ENCODE data around the gene EXO1. TPM values are rescaled to one million over a fixed set of nuclear protein-coding genes. Genes with fewer than 3 reads are reported as not detected.

The EXO1 gene
- total RNA-seq, 1 experiment from 2014 or later, result 26.3 TPM

DNA sequence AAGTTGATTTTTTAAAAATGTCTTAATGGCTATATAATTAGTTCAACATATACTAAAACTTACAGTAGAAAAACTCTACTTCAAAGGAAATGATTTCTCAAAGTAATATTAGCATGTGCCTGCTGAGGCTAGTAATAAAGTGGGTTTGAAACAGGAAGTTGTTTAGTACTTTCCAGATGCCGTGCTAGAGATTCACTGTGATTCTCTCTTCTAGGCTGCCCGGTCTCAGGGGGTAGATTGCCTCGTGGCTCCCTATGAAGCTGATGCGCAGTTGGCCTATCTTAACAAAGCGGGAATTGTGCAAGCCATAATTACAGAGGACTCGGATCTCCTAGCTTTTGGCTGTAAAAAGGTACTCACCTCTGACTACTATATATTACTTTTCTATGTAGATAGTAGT is 9.1 kb downstream of the EXO1 start:
- H3K36me3 ChIP-seq (ENCODE audit: control insufficient read depth, insufficient read depth, low read length), result peaks cover 36% of the 10 kb centered on the region; the same call in 1 of the 2 replicates
- intact Hi-C loops (cut with micrococcal nuclease; ENCODE audit: unreplicated experiment) (no loop called here), in situ Hi-C loops (cut with HindIII; ENCODE audit: low pct_unique_long_range_greater_than_20kb, low sequenced_read_pairs) (no loop called here)
- no peaks in the 10 kb centered on the region for H3K27me3 ChIP-seq (ENCODE audit: control insufficient read depth, insufficient read depth, low read length)
- no TSS peak for BruUV-seq (replicated peaks)
- H3K4me3 ChIP-seq (ENCODE audit: low read depth in 2 of 2, low read length in 2 of 2), result no peak overlapping the region
- no peaks in the 10 kb centered on the region for H3K4me1 ChIP-seq (ENCODE audit: control insufficient read depth, insufficient read depth, low read length)
- TF ChIP-seq SIN3A (IDR thresholded peaks at IDR 0.05; ENCODE audit: borderline replicate concordance, insufficient read depth, low read depth, low read length) (no peak), POLR2AphosphoS5 (IDR thresholded peaks at IDR 0.05; ENCODE audit: low read depth, low read length) (no peak), TCF7L2 (IDR thresholded peaks at IDR 0.05; ENCODE audit: low read depth, low read length) (no peak)
- TF ChIP-seq, protein P1, sequence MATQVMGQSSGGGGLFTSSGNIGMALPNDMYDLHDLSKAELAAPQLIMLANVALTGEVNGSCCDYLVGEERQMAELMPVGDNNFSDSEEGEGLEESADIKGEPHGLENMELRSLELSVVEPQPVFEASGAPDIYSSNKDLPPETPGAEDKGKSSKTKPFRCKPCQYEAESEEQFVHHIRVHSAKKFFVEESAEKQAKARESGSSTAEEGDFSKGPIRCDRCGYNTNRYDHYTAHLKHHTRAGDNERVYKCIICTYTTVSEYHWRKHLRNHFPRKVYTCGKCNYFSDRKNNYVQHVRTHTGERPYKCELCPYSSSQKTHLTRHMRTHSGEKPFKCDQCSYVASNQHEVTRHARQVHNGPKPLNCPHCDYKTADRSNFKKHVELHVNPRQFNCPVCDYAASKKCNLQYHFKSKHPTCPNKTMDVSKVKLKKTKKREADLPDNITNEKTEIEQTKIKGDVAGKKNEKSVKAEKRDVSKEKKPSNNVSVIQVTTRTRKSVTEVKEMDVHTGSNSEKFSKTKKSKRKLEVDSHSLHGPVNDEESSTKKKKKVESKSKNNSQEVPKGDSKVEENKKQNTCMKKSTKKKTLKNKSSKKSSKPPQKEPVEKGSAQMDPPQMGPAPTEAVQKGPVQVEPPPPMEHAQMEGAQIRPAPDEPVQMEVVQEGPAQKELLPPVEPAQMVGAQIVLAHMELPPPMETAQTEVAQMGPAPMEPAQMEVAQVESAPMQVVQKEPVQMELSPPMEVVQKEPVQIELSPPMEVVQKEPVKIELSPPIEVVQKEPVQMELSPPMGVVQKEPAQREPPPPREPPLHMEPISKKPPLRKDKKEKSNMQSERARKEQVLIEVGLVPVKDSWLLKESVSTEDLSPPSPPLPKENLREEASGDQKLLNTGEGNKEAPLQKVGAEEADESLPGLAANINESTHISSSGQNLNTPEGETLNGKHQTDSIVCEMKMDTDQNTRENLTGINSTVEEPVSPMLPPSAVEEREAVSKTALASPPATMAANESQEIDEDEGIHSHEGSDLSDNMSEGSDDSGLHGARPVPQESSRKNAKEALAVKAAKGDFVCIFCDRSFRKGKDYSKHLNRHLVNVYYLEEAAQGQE (IDR thresholded peaks at IDR 0.05; ENCODE audit: insufficient read depth in 1 of 2, low read depth in 2 of 2, low read length in 1 of 2), result no peak
- TF ChIP-seq, protein P2, sequence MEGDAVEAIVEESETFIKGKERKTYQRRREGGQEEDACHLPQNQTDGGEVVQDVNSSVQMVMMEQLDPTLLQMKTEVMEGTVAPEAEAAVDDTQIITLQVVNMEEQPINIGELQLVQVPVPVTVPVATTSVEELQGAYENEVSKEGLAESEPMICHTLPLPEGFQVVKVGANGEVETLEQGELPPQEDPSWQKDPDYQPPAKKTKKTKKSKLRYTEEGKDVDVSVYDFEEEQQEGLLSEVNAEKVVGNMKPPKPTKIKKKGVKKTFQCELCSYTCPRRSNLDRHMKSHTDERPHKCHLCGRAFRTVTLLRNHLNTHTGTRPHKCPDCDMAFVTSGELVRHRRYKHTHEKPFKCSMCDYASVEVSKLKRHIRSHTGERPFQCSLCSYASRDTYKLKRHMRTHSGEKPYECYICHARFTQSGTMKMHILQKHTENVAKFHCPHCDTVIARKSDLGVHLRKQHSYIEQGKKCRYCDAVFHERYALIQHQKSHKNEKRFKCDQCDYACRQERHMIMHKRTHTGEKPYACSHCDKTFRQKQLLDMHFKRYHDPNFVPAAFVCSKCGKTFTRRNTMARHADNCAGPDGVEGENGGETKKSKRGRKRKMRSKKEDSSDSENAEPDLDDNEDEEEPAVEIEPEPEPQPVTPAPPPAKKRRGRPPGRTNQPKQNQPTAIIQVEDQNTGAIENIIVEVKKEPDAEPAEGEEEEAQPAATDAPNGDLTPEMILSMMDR (IDR thresholded peaks at IDR 0.05), result no peak
- no peak for DNase-seq (ENCODE audit: low read depth, low spot score)
- no peak overlapping the region for H3K27ac ChIP-seq (ENCODE audit: low read length)
- no peaks in the 10 kb centered on the region for H3K9me3 ChIP-seq (ENCODE audit: control insufficient read depth, insufficient read depth, low read depth, low read length)
- ChIA-PET POLR2A (no interaction called here), CTCF (no interaction called here)
- ATAC-seq, result no peak

DNA sequence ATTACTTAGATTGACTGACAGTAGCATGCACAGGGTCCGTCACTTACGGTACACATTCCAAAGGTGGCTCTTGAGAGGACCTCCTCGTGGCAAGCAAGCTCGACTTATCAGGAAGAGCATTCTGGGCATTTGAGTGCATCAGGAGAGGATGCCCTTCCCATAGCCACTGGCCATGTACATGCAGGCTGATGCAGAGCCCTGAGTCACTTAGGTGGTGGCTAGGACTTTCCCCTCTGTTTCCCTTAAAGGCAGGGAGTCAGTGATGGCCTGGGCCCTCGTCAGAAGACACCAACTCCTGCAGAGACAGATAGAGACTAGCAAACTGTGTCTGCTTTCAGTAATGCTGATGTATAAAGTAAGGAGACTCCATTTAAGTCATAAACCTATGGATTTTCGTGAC is 12.9 kb downstream of the EXO1 start:
- no peak for ATAC-seq

More for the DNA sequence above, 12.9 kb downstream of the EXO1 start:
- BruUV-seq (replicated peaks), result no TSS peak
- Histone ChIP-seq H3K27ac (ENCODE audit: low read length) (no peak overlapping the region), H3K27me3 (ENCODE audit: control insufficient read depth, insufficient read depth, low read length) (no peaks in the 10 kb centered on the region), H3K4me3 (ENCODE audit: low read depth in 2 of 2, low read length in 2 of 2) (no peak overlapping the region), H3K36me3 (ENCODE audit: control insufficient read depth, insufficient read depth, low read length) (peaks cover 38% of the 10 kb centered on the region; the same call in 1 of the 2 replicates), H3K9me3 (ENCODE audit: control insufficient read depth, insufficient read depth, low read depth, low read length) (no peaks in the 10 kb centered on the region), H3K4me1 (ENCODE audit: control insufficient read depth, insufficient read depth, low read length) (no peaks in the 10 kb centered on the region)
- ChIA-PET POLR2A (no interaction called here), CTCF (no interaction called here)
- TF ChIP-seq, protein P1 (IDR thresholded peaks at IDR 0.05; ENCODE audit: insufficient read depth in 1 of 2, low read depth in 2 of 2, low read length in 1 of 2), result no peak
- no peak for TF ChIP-seq POLR2AphosphoS5 (IDR thresholded peaks at IDR 0.05; ENCODE audit: low read depth, low read length)
- TF ChIP-seq TCF7L2 (IDR thresholded peaks at IDR 0.05; ENCODE audit: low read depth, low read length), result no peak
- TF ChIP-seq, protein P2 (IDR thresholded peaks at IDR 0.05), result no peak
- TF ChIP-seq SIN3A (IDR thresholded peaks at IDR 0.05; ENCODE audit: borderline replicate concordance, insufficient read depth, low read depth, low read length), result no peak
- in situ Hi-C loops (cut with HindIII; ENCODE audit: low pct_unique_long_range_greater_than_20kb, low sequenced_read_pairs) (no loop called here), intact Hi-C loops (cut with micrococcal nuclease; ENCODE audit: unreplicated experiment) (no loop called here)
- DNase-seq (ENCODE audit: low read depth, low spot score), result no peak
